GM10266 (cell line): Measurements from ENCODE around the gene PRR12.
A peak's percentile ranks its signal among the peaks of the same experiment; 100 is the strongest.

Experiments
- DNase-seq: peaks from one replicate; pipeline ENCODE4 v3.0.0; 2012; ENCODE audit errors: extremely low spot score
- CTCF ChIP-seq: IDR thresholded peaks from 2 replicates; pipeline ENCODE4 v1.5.1; 2012; ENCODE audit warnings: mild to moderate bottlenecking, low read depth; ENCODE audit not compliant: control insufficient read depth, insufficient read depth; ENCODE audit errors: missing control alignments

The PRR12 gene

GRCh38 chr19:49664171-49665035, 73.4 kb downstream of the PRR12 start:
- no peak for TF ChIP-seq CTCF
- DNase-seq = peak; percentile 91

GRCh38 chr19:49665036-49665350, 74.0 kb downstream of the PRR12 start:
- TF ChIP-seq CTCF = no peak
- DNase-seq = no peak

GRCh38 chr19:49665351-49666119, 74.6 kb downstream of the PRR12 start, which contains the start of the genes BCL2L12 and IRF3:
BCL2L12 (plus strand) TSS chr19:49665933; CDS start chr19:49666693, 760 bp downstream.
IRF3 (minus strand) TSS chr19:49665857; CDS start chr19:49664838, 1,019 bp downstream.
- DNase-seq = peak; percentile 99
- no peak for TF ChIP-seq CTCF

GRCh38 chr19:49666120-49666444, 75.1 kb downstream of the PRR12 start:
- TF ChIP-seq CTCF = no peak
- no peak for DNase-seq

- DNase-seq = no peak
- no peak for TF ChIP-seq CTCF
These were observed 76.5 kb downstream of the PRR12 start for GRCh38 chr19:49667473-49667872.

GRCh38 chr19:49669516-49669915, 78.5 kb downstream of the PRR12 start:
- no peak for DNase-seq
- no peak for TF ChIP-seq CTCF

GRCh38 chr19:49672131-49672919, 81.3 kb downstream of the PRR12 start:
- peak; percentile 98 for TF ChIP-seq CTCF
- peak; percentile 92 for DNase-seq
